Measurements from ENCODE around the gene ALG13.

GRCh38 chrX:111661241-111661640 lies 19.7 kb upstream of the ALG13 start:
- TF ChIP-seq CTCF (IDR thresholded peaks at IDR 0.05), result no peak
- TF ChIP-seq EZH2 (IDR thresholded peaks at IDR 0.05), result no peak
